ENCODE measurements around the gene PNKD. TPM values are rescaled to one million over a fixed set of nuclear protein-coding genes. Genes with fewer than 3 reads are reported as not detected.
A peak's percentile ranks its signal among the peaks of the same experiment; 100 is the strongest.

The PNKD gene
- total RNA-seq, 1 experiment from 2014 or later, result 49.8 TPM

- TF ChIP-seq, protein P1, sequence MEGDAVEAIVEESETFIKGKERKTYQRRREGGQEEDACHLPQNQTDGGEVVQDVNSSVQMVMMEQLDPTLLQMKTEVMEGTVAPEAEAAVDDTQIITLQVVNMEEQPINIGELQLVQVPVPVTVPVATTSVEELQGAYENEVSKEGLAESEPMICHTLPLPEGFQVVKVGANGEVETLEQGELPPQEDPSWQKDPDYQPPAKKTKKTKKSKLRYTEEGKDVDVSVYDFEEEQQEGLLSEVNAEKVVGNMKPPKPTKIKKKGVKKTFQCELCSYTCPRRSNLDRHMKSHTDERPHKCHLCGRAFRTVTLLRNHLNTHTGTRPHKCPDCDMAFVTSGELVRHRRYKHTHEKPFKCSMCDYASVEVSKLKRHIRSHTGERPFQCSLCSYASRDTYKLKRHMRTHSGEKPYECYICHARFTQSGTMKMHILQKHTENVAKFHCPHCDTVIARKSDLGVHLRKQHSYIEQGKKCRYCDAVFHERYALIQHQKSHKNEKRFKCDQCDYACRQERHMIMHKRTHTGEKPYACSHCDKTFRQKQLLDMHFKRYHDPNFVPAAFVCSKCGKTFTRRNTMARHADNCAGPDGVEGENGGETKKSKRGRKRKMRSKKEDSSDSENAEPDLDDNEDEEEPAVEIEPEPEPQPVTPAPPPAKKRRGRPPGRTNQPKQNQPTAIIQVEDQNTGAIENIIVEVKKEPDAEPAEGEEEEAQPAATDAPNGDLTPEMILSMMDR (IDR thresholded peaks at IDR 0.05), result peak; percentile 98
- TF ChIP-seq ZNF423 (CRISPR knock-in tag; IDR thresholded peaks at IDR 0.05) (no peak), HMGA2 (CRISPR knock-in tag; IDR thresholded peaks at IDR 0.05) (no peak)
These were observed 31.0 kb downstream of the PNKD start (continued) for GRCh38 chr2:218301176-218301819.

GRCh38 chr2:218305383-218305782 is 35.1 kb downstream of the PNKD start:
- H3K4me1 Mint-ChIP-seq, result no peaks in the 10 kb centered on the region
- H3K9me3 Mint-ChIP-seq, result peaks cover 3% of the 10 kb centered on the region
- no peaks in the 10 kb centered on the region for H3K27me3 Mint-ChIP-seq (ENCODE audit: low read depth)
- ATAC-seq (no peak), DNase-seq (ENCODE audit: low spot score) (no peak)
- ChIA-PET CTCF (interaction anchor here (1.7 kb wide), 1 partner anchor 51 kb away, joined by 12 read pairs; the partner anchor contains the start of gene CATIP), POLR2A (no interaction called here)
- H3K4me3 Mint-ChIP-seq, result no peak overlapping the region
- no peak overlapping the region for H3K27ac Mint-ChIP-seq
- TF ChIP-seq ZNF138 (CRISPR knock-in tag; conservative IDR thresholded peaks at IDR 0.05) (no peak), JAZF1 (CRISPR knock-in tag; IDR thresholded peaks at IDR 0.05) (no peak), MAX (CRISPR knock-in tag; IDR thresholded peaks at IDR 0.05) (no peak), SMAD4 (CRISPR knock-in tag; IDR thresholded peaks at IDR 0.05) (no peak), RORB (CRISPR knock-in tag; IDR thresholded peaks at IDR 0.05) (no peak), ELF4 (CRISPR knock-in tag; IDR thresholded peaks at IDR 0.05; ENCODE audit: low read depth) (no peak), HMGA2 (CRISPR knock-in tag; IDR thresholded peaks at IDR 0.05) (no peak), ZNF671 (CRISPR knock-in tag; IDR thresholded peaks at IDR 0.05) (no peak), ESRRA (CRISPR knock-in tag; IDR thresholded peaks at IDR 0.05; ENCODE audit: borderline replicate concordance) (no peak), IRF2 (CRISPR knock-in tag; IDR thresholded peaks at IDR 0.05; ENCODE audit: borderline replicate concordance, low read depth) (no peak)
- TF ChIP-seq, protein P2, sequence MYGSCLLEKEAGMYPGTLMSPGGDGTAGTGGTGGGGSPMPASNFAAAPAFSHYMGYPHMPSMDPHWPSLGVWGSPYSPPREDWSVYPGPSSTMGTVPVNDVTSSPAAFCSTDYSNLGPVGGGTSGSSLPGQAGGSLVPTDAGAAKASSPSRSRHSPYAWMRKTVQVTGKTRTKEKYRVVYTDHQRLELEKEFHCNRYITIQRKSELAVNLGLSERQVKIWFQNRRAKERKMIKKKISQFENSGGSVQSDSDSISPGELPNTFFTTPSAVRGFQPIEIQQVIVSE (CRISPR knock-in tag; IDR thresholded peaks at IDR 0.05; ENCODE audit: borderline replicate concordance), result no peak
- no peaks in the 10 kb centered on the region for H3K36me3 Mint-ChIP-seq

GRCh38 chr2:218306184-218306920 is 36.0 kb downstream of the PNKD start:
- ChIA-PET CTCF (interaction anchor here (1.9 to 2.6 kb wide), 2 partner anchors 50 to 90 kb away, joined by 8 to 9 read pairs; partner anchors contain the start of gene CATIP), POLR2A (no interaction called here)
- TF ChIP-seq, protein P3, sequence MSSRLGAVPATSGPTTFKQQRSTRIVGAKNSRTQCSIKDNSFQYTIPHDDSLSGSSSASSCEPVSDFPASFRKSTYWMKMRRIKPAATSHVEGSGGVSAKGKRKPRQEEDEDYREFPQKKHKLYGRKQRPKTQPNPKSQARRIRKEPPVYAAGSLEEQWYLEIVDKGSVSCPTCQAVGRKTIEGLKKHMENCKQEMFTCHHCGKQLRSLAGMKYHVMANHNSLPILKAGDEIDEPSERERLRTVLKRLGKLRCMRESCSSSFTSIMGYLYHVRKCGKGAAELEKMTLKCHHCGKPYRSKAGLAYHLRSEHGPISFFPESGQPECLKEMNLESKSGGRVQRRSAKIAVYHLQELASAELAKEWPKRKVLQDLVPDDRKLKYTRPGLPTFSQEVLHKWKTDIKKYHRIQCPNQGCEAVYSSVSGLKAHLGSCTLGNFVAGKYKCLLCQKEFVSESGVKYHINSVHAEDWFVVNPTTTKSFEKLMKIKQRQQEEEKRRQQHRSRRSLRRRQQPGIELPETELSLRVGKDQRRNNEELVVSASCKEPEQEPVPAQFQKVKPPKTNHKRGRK (CRISPR knock-in tag; IDR thresholded peaks at IDR 0.05; ENCODE audit: borderline replicate concordance), result no peak
- peak; percentile 87 for TF ChIP-seq GABPB1 (CRISPR knock-in tag; IDR thresholded peaks at IDR 0.05)
- H3K27ac Mint-ChIP-seq, result no peak overlapping the region
- H3K36me3 Mint-ChIP-seq, result no peaks in the 10 kb centered on the region
- no peak for DNase-seq (ENCODE audit: low spot score)
- ATAC-seq, result no peak
- peaks cover 3% of the 10 kb centered on the region for H3K9me3 Mint-ChIP-seq
- H3K27me3 Mint-ChIP-seq (ENCODE audit: low read depth), result no peaks in the 10 kb centered on the region
- H3K4me3 Mint-ChIP-seq, result no peak overlapping the region
- H3K4me1 Mint-ChIP-seq, result no peaks in the 10 kb centered on the region

Data from WTC11 (cell line).